ENCODE measurements around the gene TKT. TPM values are rescaled to one million over a fixed set of nuclear protein-coding genes. Genes with fewer than 3 reads are reported as not detected.

Gene TKT
- total and polyA plus RNA-seq, 2 of the 8 experiments (the other 6 are each of a cell fraction or from before 2014, with no cell fraction given), result 418 to 986 TPM

- Histone ChIP-seq H3K9me3 (ENCODE audit: insufficient read depth in 2 of 2, low read depth in 1 of 2, low read length in 1 of 2) (no peaks in the 10 kb centered on the region), H3K18ac (ENCODE audit: extremely low read depth, low read length) (no peak overlapping the region), H3K4me3 (ENCODE audit: extremely low read depth in 1 of 4, insufficient read depth in 2 of 4, low read depth in 3 of 4, low read length in 4 of 4) (no peak overlapping the region), H3K23me2 (ENCODE audit: low read depth, low read length) (no peaks in the 10 kb centered on the region), H2BK120ac (replicated peaks; ENCODE audit: low read depth, low read length) (no peak overlapping the region), H3K4ac (replicated peaks; ENCODE audit: insufficient read length, low read depth, low read length) (no peak overlapping the region), H3K36me3 (ENCODE audit: control insufficient read depth in 2 of 4, insufficient read depth in 4 of 4, low read length in 3 of 4) (peaks cover 0 to 5% (median 2%) of the 10 kb centered on the region in 4 experiments; a peak in 4 of 8 replicates), H3K14ac (ENCODE audit: insufficient read length) (no peak overlapping the region), H3K23ac (ENCODE audit: insufficient read length) (no peak overlapping the region), H2AFZ (ENCODE audit: low read length) (no peak overlapping the region), H3K27me3 (replicated peaks in 1 of 4; ENCODE audit: control insufficient read depth in 3 of 4, extremely low read depth in 1 of 4, insufficient read depth in 3 of 4, low read length in 3 of 4) (no peaks in the 10 kb centered on the region), H4K5ac (ENCODE audit: insufficient read length, low read depth, low read length) (no peak overlapping the region), H3K4me2 (ENCODE audit: insufficient read depth in 1 of 2, low read depth in 2 of 2, low read length in 2 of 2) (no peak overlapping the region), H4K20me1 (replicated peaks in 1 of 2; ENCODE audit: control insufficient read depth in 1 of 2, insufficient read depth in 2 of 2, low read length in 2 of 2) (peaks cover 0 to 8% of the 10 kb centered on the region in 2 experiments), H4K91ac (replicated peaks; ENCODE audit: insufficient read length, low read length) (no peak overlapping the region), H2BK5ac (ENCODE audit: low read depth, low read length) (no peak overlapping the region), H4K8ac (ENCODE audit: extremely low read depth, insufficient read depth, low read length) (no peak overlapping the region), H2BK12ac (ENCODE audit: low read depth, low read length) (no peak overlapping the region), H3K79me2 (ENCODE audit: control insufficient read depth in 1 of 2, insufficient read depth in 2 of 2, low read length in 2 of 2) (no peaks in the 10 kb centered on the region), H3K56ac (replicated peaks; ENCODE audit: insufficient read length, low read depth, low read length) (no peak overlapping the region), H3K9ac (replicated peaks in 1 of 4; ENCODE audit: extremely low read depth in 1 of 4, low read depth in 3 of 4, low read length in 3 of 4) (no peak overlapping the region), H2BK15ac (ENCODE audit: low read length) (no peak overlapping the region), H3K79me1 (ENCODE audit: low read depth, low read length) (0 out of 2 replicates have a peak, but pooled peaks cover 7% of the 10 kb centered on the region), H2BK20ac (ENCODE audit: low read length) (no peak overlapping the region), H3K4me1 (replicated peaks in 1 of 4; ENCODE audit: control insufficient read depth in 3 of 4, insufficient read depth in 4 of 4, low read length in 3 of 4) (peaks cover 0 to 3% (median 0%) of the 10 kb centered on the region in 4 experiments; a peak in 1 of 7 replicates), H3K27ac (ENCODE audit: low read depth, low read length) (no peak overlapping the region), H2AK5ac (ENCODE audit: low read depth, low read length) (no peak overlapping the region)
- ChIA-PET POLR2A (ENCODE audit: partially characterized antibody) (interaction anchor here (0.9 to 1.1 kb wide), 2 partner anchors 10 to 21 kb away, joined by 3 read pairs; no protein-coding TSS in a partner anchor), CTCF (ENCODE audit: partially characterized antibody) (interaction anchor here (1.0 to 2.2 kb wide), 3 partner anchors 11 to 17 kb away, joined by 3 to 6 read pairs (median 5); no protein-coding TSS in a partner anchor)
- 96% methylated on average over 19 of the region's 20 CpGs; no CpG with 5 or more reads in 1 of the 2 experiments for WGBS, 2 experiments (ENCODE audit: extremely low coverage in 1 of 2, insufficient coverage in 1 of 2, insufficient read length in 1 of 2, insufficient replicate concordance in 2 of 2, low coverage in 1 of 2, low lambda C conversion rate in 2 of 2, missing lambda C conversion rate in 1 of 2)
- DNase-seq (ENCODE audit: low read depth in 1 of 2, low spot score in 2 of 2) (no peak), FAIRE-seq (no peak)
- TF ChIP-seq KDM5A (IDR thresholded peaks at IDR 0.05; ENCODE audit: low read length) (no peak), ATF2 (IDR thresholded peaks at IDR 0.05; ENCODE audit: low read length) (no peak), E2F6 (IDR thresholded peaks at IDR 0.05) (no peak), TAF1 (IDR thresholded peaks at IDR 0.05; ENCODE audit: low read depth, low read length) (no peak), ATF3 (IDR thresholded peaks at IDR 0.05; ENCODE audit: insufficient read depth, low read depth, low read length) (no peak), SIN3A (conservative IDR thresholded peaks at IDR 0.05 in 1 of 2, IDR thresholded peaks at IDR 0.05 in 1 of 2; ENCODE audit: low read depth in 1 of 2, low read length in 2 of 2) (no peak), BRCA1 (IDR thresholded peaks at IDR 0.05; ENCODE audit: low read depth, low read length) (no peak), MAFK (IDR thresholded peaks at IDR 0.05; ENCODE audit: low read depth, low read length) (no peak)
Observed at GRCh38 chr3:53179580-53179979, 76.2 kb downstream of the TKT start.

Measured in H1 (cell line).